ENCODE measurements around the gene RIOK1.

The RIOK1 gene

DNA sequence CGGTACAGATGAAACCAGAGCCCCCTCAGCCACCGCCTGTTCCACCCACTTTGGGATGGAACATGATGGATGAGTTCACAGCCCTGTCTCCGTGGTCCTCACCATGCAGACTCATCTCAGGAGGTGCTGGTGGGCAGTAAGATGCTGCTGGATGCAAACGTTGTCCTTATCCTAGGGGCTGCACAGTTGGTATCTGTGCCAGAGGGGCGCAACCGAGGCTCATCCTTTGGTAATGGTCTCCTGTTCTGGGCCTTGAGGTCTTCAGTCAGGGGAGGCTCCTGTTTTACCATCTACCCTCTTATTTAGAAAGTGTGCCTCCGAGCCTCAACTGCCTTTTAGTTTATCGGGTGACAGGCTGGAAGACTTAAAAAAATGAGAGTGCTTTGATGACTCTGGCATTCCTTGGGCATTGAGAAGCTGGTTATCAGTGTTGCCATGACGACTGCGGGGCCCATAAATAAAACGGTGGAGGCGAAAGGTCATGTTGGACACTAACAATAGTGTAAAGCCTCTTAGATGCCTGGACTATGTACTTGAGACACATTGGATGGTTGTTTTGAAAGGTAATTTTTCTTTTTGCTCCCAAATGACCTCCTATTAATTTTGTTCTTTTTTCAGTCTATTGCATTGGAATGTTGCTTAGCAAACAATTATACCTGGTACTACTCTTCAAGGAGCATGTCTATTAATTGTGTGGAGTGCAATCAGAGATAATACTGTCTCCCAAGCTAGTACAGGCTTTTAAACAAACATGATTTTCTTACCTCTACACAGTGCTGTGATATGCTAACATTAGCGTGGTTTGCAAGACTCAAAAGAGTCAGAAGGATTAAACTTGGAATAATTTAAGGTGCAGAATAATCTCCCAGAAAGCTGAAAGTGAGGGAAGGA is 77.6 kb downstream of the RIOK1 start:
- Histone ChIP-seq H3K36me3 (ENCODE audit: insufficient read depth, low read length) (no peaks in the 10 kb centered on the region), H3K4me1 (ENCODE audit: insufficient read depth, low read length) (no peaks in the 10 kb centered on the region), H3K27ac (ENCODE audit: low read depth, low read length) (no peak overlapping the region), H3K9ac (ENCODE audit: low read length) (no peak overlapping the region), H3K9me3 (ENCODE audit: low read length) (no peaks in the 10 kb centered on the region), H3K27me3 (ENCODE audit: control insufficient read depth in 1 of 2, insufficient read depth in 2 of 2, low read length in 2 of 2) (no peaks in the 10 kb centered on the region), H3K4me3 (ENCODE audit: low read depth in 1 of 2, low read length in 2 of 2) (no peak overlapping the region)
